Measurements from ENCODE around the gene FDCSP.
"Not testable (repeated sequence)": the region's sequence is repeated elsewhere in the genome, so short reads cannot be mapped to it uniquely, and the experiment has no call there.

Gene FDCSP

GRCh38 chr4:70239131-70239883, 13.4 kb downstream of the FDCSP start:
- DNase-seq (ENCODE audit: low read depth, low spot score), result no peak

DNA sequence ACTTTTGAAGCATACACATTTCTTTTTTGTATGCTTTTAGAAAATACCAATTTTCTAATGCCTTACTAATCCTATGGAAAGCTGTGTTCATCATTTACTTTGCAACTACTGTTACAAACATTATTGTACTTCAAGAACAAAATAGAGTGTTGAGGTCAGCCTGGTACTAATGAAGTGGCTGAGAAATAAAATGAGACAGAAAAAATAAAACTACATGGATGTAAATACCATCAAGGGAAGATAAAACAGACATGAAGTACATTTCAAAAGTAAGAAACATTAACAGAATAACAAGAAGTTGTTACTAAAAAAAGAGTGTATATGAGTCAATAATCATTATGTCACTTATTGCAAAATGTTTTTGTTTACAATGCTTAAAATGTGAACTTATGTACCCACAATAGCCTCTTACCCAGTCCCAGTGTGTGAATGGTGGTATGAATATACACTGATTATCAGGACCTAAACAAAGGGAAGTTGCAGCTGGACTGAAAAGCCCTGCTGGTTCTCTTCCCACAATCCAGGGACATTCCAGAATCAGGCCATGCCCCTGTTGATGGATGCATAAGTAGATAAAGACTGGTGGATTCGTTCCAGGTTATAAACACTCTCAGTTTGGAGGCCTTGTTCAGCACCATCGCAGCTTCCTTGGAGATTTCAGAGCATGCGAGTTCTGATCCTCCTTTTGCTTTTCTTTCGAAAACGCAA, 14.1 kb downstream of the FDCSP start:
- no peak for DNase-seq (ENCODE audit: low read depth, low spot score)

DNA sequence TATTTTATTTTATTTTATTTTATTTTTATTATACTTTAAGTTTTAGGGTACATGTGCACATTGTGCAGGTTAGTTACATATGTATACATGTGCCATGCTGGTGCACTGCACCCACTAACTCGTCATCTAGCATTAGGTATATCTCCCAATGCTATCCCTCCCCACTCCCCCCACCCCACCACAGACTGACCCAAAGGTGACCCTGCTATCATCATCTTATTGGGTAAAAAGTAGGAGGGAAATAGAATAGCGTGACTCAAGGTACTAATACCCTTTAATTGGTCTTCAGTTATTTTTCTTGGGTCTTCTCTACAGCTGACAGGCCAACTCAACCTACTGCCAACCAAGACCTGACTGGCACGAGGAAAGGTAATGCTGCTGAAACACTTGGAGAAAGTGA, 16.4 kb downstream of the FDCSP start, which contains the start of gene CSN3:
Gene CSN3 (plus strand): TSS at position 301 of the 400 bp plus-strand sequence. CDS start 2,223 bp downstream, outside the sequence.
- not testable (repeated sequence) for DNase-seq (ENCODE audit: low read depth, low spot score)

GRCh38 chr4:70243091-70243490, 17.2 kb downstream of the FDCSP start:
- no peak for DNase-seq (ENCODE audit: low read depth, low spot score)

GRCh38 chr4:70251250-70251944, 25.5 kb downstream of the FDCSP start:
- no peak for DNase-seq (ENCODE audit: low read depth, low spot score)

DNA sequence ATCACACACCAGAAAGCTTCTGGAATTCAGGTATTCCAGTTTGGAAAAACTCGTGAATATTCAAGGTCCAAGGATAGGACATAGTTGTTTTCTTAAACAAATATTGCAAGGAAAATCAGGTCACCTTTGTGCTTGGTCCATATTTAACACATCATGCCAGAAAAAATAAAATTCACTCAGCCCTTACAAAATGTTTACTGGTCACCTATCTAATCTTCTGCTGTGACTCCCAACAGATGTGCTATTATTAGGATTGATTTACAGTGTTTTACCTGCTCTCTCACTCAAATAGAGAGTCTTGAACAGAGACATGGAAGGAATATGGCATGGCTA, 26.0 kb downstream of the FDCSP start:
- no peak for DNase-seq (ENCODE audit: low read depth, low spot score)

- DNase-seq (ENCODE audit: low read depth, low spot score), result no peak
These were observed 43.8 kb downstream of the FDCSP start for GRCh38 chr4:70269674-70270073.

DNA sequence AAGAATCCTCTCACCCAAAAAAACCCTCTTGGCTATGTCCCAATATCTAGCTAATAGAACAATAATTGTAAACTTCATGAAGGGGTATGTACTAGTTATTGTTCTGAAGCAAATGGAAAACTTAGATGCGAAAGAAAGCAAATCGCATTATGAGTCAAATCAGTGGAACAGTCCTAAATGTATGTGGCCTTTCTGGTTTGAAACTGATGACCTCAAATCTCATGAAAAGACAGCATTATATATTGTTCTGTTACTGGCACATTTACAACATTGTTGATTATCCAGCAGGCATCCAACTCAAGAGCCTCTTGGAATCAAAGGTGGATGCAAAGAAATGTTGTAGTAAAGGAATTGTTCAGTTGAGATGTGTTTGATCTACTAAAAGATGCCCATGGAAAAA, 51.2 kb downstream of the FDCSP start:
- no peak for DNase-seq (ENCODE audit: low read depth, low spot score)

DNA sequence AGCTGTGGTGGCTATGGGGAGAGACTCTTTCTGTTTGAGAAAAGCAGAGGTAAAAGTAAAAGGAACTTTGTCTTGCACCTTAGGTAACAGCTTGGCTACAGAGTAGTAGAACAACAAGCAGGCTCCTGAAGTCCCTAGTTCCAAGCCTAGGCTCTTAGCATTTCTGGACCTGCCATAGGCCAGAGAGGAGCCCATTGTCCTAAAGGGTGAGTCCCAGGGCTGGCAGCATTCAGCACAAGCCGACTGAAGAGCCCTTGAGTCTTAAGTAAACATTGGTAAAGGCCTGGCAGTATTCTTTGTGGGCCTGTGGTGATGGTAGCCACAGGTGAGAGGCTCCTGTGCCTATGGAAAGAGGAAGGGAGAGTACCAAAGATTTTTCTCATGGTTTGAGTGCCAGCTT, 54.6 kb downstream of the FDCSP start:
- DNase-seq (ENCODE audit: low read depth, low spot score), result no peak
